Bronchial epithelial cell (primary cell): ENCODE results near the gene TMIGD2. TPM values are rescaled to one million over a fixed set of nuclear protein-coding genes. Genes with fewer than 3 reads are reported as not detected.

Source experiments
- DNase-seq: peaks from one replicate; pipeline ENCODE4 v3.0.0-alpha.2; 2010; ENCODE audit warnings: low read depth
- FAIRE-seq: peaks from 2 replicates; lab custom pipeline; 2011; peaks lifted over from hg19 to GRCh38; lab: Jason Lieb, UNC
- H3K27me3 ChIP-seq: 2 replicates; pipeline ENCODE4 v1.5.1; 2011; ENCODE audit warnings: low read length; ENCODE audit not compliant: control insufficient read depth, insufficient read depth
- H3K36me3 ChIP-seq: 2 replicates; pipeline ENCODE4 v1.5.1; 2011; ENCODE audit warnings: low read length; ENCODE audit not compliant: control insufficient read depth, insufficient read depth
- H3K4me3 ChIP-seq: 2 replicates; pipeline ENCODE4 v1.5.1; 2011; ENCODE audit warnings: mild to moderate bottlenecking, low read depth, low read length, control low read depth
- CTCF ChIP-seq: IDR thresholded peaks from 2 replicates; pipeline ENCODE4 v1.5.1; 2011; ENCODE audit warnings: mild to moderate bottlenecking, moderate library complexity, low read length, control low read depth, inconsistent platforms; ENCODE audit not compliant: insufficient read depth, severe bottlenecking
- total RNA-seq: library from RNA; depleted of rRNA; stranded (reverse); fragments of >200 nt; gene quantifications from 2 replicates; pipeline ENCODE4 v1.2.1, GENCODE V29; 2014

The TMIGD2 gene
- total RNA-seq, 1 donor from 2014 or later = not detected

DNA sequence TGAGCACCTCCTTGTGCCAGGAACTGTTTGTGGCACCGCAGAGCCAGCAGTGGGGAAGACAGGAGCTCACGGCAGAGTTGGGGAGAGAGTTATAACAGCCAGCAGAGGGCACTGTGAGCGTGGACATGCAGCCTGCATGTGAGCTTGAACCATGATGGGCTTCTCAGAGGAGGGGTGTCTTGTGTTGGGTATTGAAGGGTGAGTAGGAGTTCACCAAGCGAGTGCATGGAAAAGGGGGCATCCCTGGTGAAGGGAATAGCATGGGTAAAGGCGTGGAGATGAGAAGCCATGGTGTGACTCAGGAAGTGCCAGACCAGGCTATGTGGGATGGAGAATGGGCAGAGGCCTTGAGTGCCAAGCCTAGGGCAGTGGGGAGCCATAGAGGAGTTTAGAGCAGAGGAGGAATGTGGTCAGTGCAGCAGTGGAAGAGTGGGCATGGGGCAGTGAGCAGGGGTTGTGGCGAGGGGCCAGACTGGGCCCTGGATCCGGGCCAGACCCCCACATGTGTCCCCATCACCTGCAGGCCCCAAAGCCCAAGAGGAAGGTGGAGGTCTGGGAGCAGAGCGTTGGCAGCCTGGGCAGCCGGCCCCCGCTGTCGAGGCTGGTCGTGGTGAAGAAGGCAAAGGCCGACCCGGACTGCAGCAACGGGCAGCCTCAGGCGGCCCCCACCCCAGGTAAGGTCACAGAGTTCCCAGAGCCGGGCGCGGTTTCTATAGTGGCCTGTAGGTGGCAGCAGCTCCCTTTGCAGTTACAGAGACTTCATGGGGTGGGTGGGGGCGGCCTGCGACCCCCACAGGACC is 34.9 kb downstream of the TMIGD2 start:
- Histone ChIP-seq H3K36me3 (peaks cover 11% of the 10 kb centered on the region), H3K4me3 (no peak overlapping the region), H3K27me3 (no peaks in the 10 kb centered on the region)
- peak; percentile 27 for DNase-seq
- FAIRE-seq = no peak
- peak; percentile 84 for TF ChIP-seq CTCF

- TF ChIP-seq CTCF = no peak
- Histone ChIP-seq H3K4me3 (no peak overlapping the region), H3K27me3 (no peaks in the 10 kb centered on the region), H3K36me3 (peaks cover 13% of the 10 kb centered on the region)
- FAIRE-seq (peak; percentile 72), DNase-seq (no peak)
Observed at GRCh38 chr19:4266253-4267000, 35.8 kb downstream of the TMIGD2 start.

GRCh38 chr19:4264812-4265211 is 37.4 kb downstream of the TMIGD2 start:
- no peak for FAIRE-seq
- no peak for TF ChIP-seq CTCF
- Histone ChIP-seq H3K36me3 (peaks cover 14% of the 10 kb centered on the region), H3K4me3 (no peak overlapping the region), H3K27me3 (no peaks in the 10 kb centered on the region)
- DNase-seq = no peak

- no peak for TF ChIP-seq CTCF
- H3K27me3 ChIP-seq = no peaks in the 10 kb centered on the region
- FAIRE-seq (no peak), DNase-seq (no peak)
- no peak overlapping the region for H3K4me3 ChIP-seq
- H3K36me3 ChIP-seq = peaks cover 12% of the 10 kb centered on the region
Observed at GRCh38 chr19:4260613-4261191, 41.5 kb downstream of the TMIGD2 start.

- TF ChIP-seq CTCF = no peak
- H3K36me3 ChIP-seq = peaks cover 20% of the 10 kb centered on the region
- no peak for DNase-seq
- no peak for FAIRE-seq
- no peak overlapping the region for H3K4me3 ChIP-seq
- H3K27me3 ChIP-seq = no peaks in the 10 kb centered on the region
Observed at GRCh38 chr19:4258181-4258580, 44.0 kb downstream of the TMIGD2 start.
